Activated T-helper 1 cell treated with anti-CD3 and anti-CD28 coated beads, Interleukin-12 subunit alpha, Interleukin-12 subunit beta, Interleukin-2, Interleukin-4 antibody, amounts not matched to agents 30 ng/mL and 10 ng/mL and 1 ng/mL, durations not matched to agents 14 hours and 24 hours and 36 hours (primary cell): ENCODE data around the gene VMP1. TPM values are rescaled to one million over a fixed set of nuclear protein-coding genes. Genes with fewer than 3 reads are reported as not detected.
"Not testable (repeated sequence)": the region's sequence is repeated elsewhere in the genome, so short reads cannot be mapped to it uniquely, and the experiment has no call there.

Experiments used
- DNase-seq: peaks from one replicate; pipeline ENCODE4 v3.0.0; 2021; ENCODE audit warnings: low spot score
- H3K27ac Mint-ChIP-seq: one replicate; pipeline ENCODE4 v1.8.0; 2021; ENCODE audit warnings: mild to moderate bottlenecking, mixed read lengths
- H3K27me3 Mint-ChIP-seq: one replicate; pipeline ENCODE4 v1.8.0; 2022; ENCODE audit warnings: mild to moderate bottlenecking, moderate library complexity, mixed read lengths; ENCODE audit not compliant: insufficient read depth
- H3K36me3 Mint-ChIP-seq: one replicate; pipeline ENCODE4 v1.8.0; 2021; ENCODE audit warnings: low read depth, mixed read lengths
- H3K4me1 Mint-ChIP-seq: one replicate; pipeline ENCODE4 v1.8.0; 2021; ENCODE audit warnings: low read depth, mixed read lengths
- H3K4me3 Mint-ChIP-seq: one replicate; pipeline ENCODE4 v1.8.0; 2021; ENCODE audit warnings: mild to moderate bottlenecking, moderate library complexity, mixed read lengths
- H3K9me3 Mint-ChIP-seq: one replicate; pipeline ENCODE4 v1.8.0; 2021; ENCODE audit warnings: mixed read lengths
- intact Hi-C: fragments of 100-400 bp; cut with micrococcal nuclease; formaldehyde crosslinking; loops from one replicate; pipeline ENCODE4 v1.15.1; 2024
- total RNA-seq: library from RNA; stranded (reverse); gene quantifications from 2 replicates; pipeline ENCODE4 v1.2.3, GENCODE V29; 2022

VMP1 gene
- total RNA-seq, 1 donor from 2014 or later = 357 TPM

GRCh38 chr17:59858167-59858816 lies 150.8 kb downstream of the VMP1 start:
- peaks cover 14% of the 10 kb centered on the region for H3K36me3 Mint-ChIP-seq
- DNase-seq = no peak
- no peak overlapping the region for H3K27ac Mint-ChIP-seq
- no peaks in the 10 kb centered on the region for H3K9me3 Mint-ChIP-seq
- H3K4me1 Mint-ChIP-seq = peaks cover 32% of the 10 kb centered on the region
- intact Hi-C loops = no loop called here
- H3K27me3 Mint-ChIP-seq = no peaks in the 10 kb centered on the region
- no peak overlapping the region for H3K4me3 Mint-ChIP-seq

- no peaks in the 10 kb centered on the region for H3K27me3 Mint-ChIP-seq
- peaks cover 28% of the 10 kb centered on the region for H3K4me1 Mint-ChIP-seq
- intact Hi-C loops = loop anchor here (1.0 kb wide), 3 partner anchors 13 to 112 kb away; no protein-coding TSS in a partner anchor
- H3K4me3 Mint-ChIP-seq = no peak overlapping the region
- no peak overlapping the region for H3K27ac Mint-ChIP-seq
- no peak for DNase-seq
- no peaks in the 10 kb centered on the region for H3K9me3 Mint-ChIP-seq
- peaks cover 17% of the 10 kb centered on the region for H3K36me3 Mint-ChIP-seq
Measured at GRCh38 chr17:59858932-59859331, 151.5 kb downstream of the VMP1 start.

- DNase-seq = no peak
- H3K4me3 Mint-ChIP-seq = no peak overlapping the region
- intact Hi-C loops = loop anchor here (1.0 kb wide), 3 partner anchors 13 to 112 kb away; no protein-coding TSS in a partner anchor
- H3K9me3 Mint-ChIP-seq = no peaks in the 10 kb centered on the region
- peaks cover 28% of the 10 kb centered on the region for H3K4me1 Mint-ChIP-seq
- no peaks in the 10 kb centered on the region for H3K27me3 Mint-ChIP-seq
- H3K36me3 Mint-ChIP-seq = peaks cover 17% of the 10 kb centered on the region
- peak overlapping the region; percentile 67 for H3K27ac Mint-ChIP-seq
Measured at GRCh38 chr17:59859444-59860025, 152.1 kb downstream of the VMP1 start.

GRCh38 chr17:59863616-59864015 lies 156.2 kb downstream of the VMP1 start:
- intact Hi-C loops = no loop called here
- no peak for DNase-seq
- no peaks in the 10 kb centered on the region for H3K9me3 Mint-ChIP-seq
- H3K27me3 Mint-ChIP-seq = no peaks in the 10 kb centered on the region
- no peak overlapping the region for H3K27ac Mint-ChIP-seq
- H3K36me3 Mint-ChIP-seq = peaks cover 19% of the 10 kb centered on the region
- H3K4me3 Mint-ChIP-seq = no peak overlapping the region
- H3K4me1 Mint-ChIP-seq = peaks cover 10% of the 10 kb centered on the region

- no peaks in the 10 kb centered on the region for H3K9me3 Mint-ChIP-seq
Measured at GRCh38 chr17:59869941-59870218, 162.4 kb downstream of the VMP1 start.

GRCh38 chr17:59870482-59870881 lies 163.0 kb downstream of the VMP1 start:
- no peaks in the 10 kb centered on the region for H3K9me3 Mint-ChIP-seq
- peaks cover 14% of the 10 kb centered on the region for H3K36me3 Mint-ChIP-seq
- no peaks in the 10 kb centered on the region for H3K4me1 Mint-ChIP-seq
- intact Hi-C loops = no loop called here
- H3K27me3 Mint-ChIP-seq = no peaks in the 10 kb centered on the region
- no peak overlapping the region for H3K27ac Mint-ChIP-seq
- H3K4me3 Mint-ChIP-seq = no peak overlapping the region
- no peak for DNase-seq

More at GRCh38 chr17:59869941-59870218, 162.4 kb downstream of the VMP1 start:
- Mint-ChIP-seq H3K36me3 (peaks cover 15% of the 10 kb centered on the region), H3K4me3 (no peak overlapping the region), H3K4me1 (no peaks in the 10 kb centered on the region), H3K27ac (no peak overlapping the region), H3K27me3 (no peaks in the 10 kb centered on the region)
- intact Hi-C loops = no loop called here
- DNase-seq = no peak

- no peaks in the 10 kb centered on the region for H3K4me1 Mint-ChIP-seq
- intact Hi-C loops = no loop called here
- no peaks in the 10 kb centered on the region for H3K9me3 Mint-ChIP-seq
- H3K4me3 Mint-ChIP-seq = no peak overlapping the region
- H3K27me3 Mint-ChIP-seq = no peaks in the 10 kb centered on the region
- no peak overlapping the region for H3K27ac Mint-ChIP-seq
- peaks cover 20% of the 10 kb centered on the region for H3K36me3 Mint-ChIP-seq
- DNase-seq = no peak
Measured at GRCh38 chr17:59872351-59872750, 164.9 kb downstream of the VMP1 start.

- H3K27ac Mint-ChIP-seq, H3K27me3 Mint-ChIP-seq, H3K4me3 Mint-ChIP-seq, DNase-seq, intact Hi-C loops, H3K9me3 Mint-ChIP-seq, H3K4me1 Mint-ChIP-seq: not testable (repeated sequence)
- peaks cover 26% of the 10 kb centered on the region for H3K36me3 Mint-ChIP-seq
Measured at GRCh38 chr17:59873414-59873813, 166.0 kb downstream of the VMP1 start.

GRCh38 chr17:59874376-59874775 lies 166.9 kb downstream of the VMP1 start:
- intact Hi-C loops = no loop called here
- Mint-ChIP-seq H3K36me3 (peaks cover 25% of the 10 kb centered on the region), H3K4me1 (no peaks in the 10 kb centered on the region)

GRCh38 chr17:59876107-59876506 lies 168.7 kb downstream of the VMP1 start:
- Mint-ChIP-seq H3K27ac (no peak overlapping the region), H3K4me3 (no peak overlapping the region), H3K27me3 (no peaks in the 10 kb centered on the region), H3K9me3 (no peaks in the 10 kb centered on the region), H3K36me3 (peaks cover 28% of the 10 kb centered on the region), H3K4me1 (no peaks in the 10 kb centered on the region)
- intact Hi-C loops = no loop called here
- DNase-seq = no peak

More at GRCh38 chr17:59874376-59874775, 166.9 kb downstream of the VMP1 start:
- no peaks in the 10 kb centered on the region for H3K9me3 Mint-ChIP-seq
- no peak for DNase-seq
- no peak overlapping the region for H3K4me3 Mint-ChIP-seq
- no peak overlapping the region for H3K27ac Mint-ChIP-seq
- H3K27me3 Mint-ChIP-seq = no peaks in the 10 kb centered on the region

- Mint-ChIP-seq H3K4me1 (no peaks in the 10 kb centered on the region), H3K27ac (peak overlapping the region; percentile 1), H3K4me3 (no peak overlapping the region), H3K27me3 (no peaks in the 10 kb centered on the region), H3K9me3 (no peaks in the 10 kb centered on the region), H3K36me3 (peaks cover 25% of the 10 kb centered on the region)
- no peak for DNase-seq
- intact Hi-C loops = no loop called here
Measured at GRCh38 chr17:59877965-59878364, 170.5 kb downstream of the VMP1 start.

GRCh38 chr17:59878624-59879023 lies 171.2 kb downstream of the VMP1 start:
- intact Hi-C loops = no loop called here
- Mint-ChIP-seq H3K9me3 (no peaks in the 10 kb centered on the region), H3K4me1 (no peaks in the 10 kb centered on the region), H3K27me3 (no peaks in the 10 kb centered on the region), H3K4me3 (no peak overlapping the region), H3K27ac (no peak overlapping the region), H3K36me3 (peaks cover 25% of the 10 kb centered on the region)
- DNase-seq = no peak

GRCh38 chr17:59884861-59885260 lies 177.4 kb downstream of the VMP1 start:
- peaks cover 6% of the 10 kb centered on the region for H3K4me1 Mint-ChIP-seq
- DNase-seq = no peak
- H3K4me3 Mint-ChIP-seq = no peak overlapping the region
- H3K27me3 Mint-ChIP-seq = no peaks in the 10 kb centered on the region
- H3K36me3 Mint-ChIP-seq = peaks cover 22% of the 10 kb centered on the region
- no peak overlapping the region for H3K27ac Mint-ChIP-seq
- intact Hi-C loops = no loop called here
- no peaks in the 10 kb centered on the region for H3K9me3 Mint-ChIP-seq
